HepG2 (cell line): ENCODE measurements around the gene WNT1. TPM values are rescaled to one million over a fixed set of nuclear protein-coding genes. Genes with fewer than 3 reads are reported as not detected.

Experiments
- ATAC-seq: fragments of 200-7000 bp; cut with Tn5 transposase; 3 replicates; pipeline ENCODE4 v1.9.1; 2020; ENCODE audit warnings: mild to moderate bottlenecking, moderate library complexity
- BruUV-seq: library from RNA; stranded (reverse); fragments of 400-500 nt; replicated peaks from 2 replicates; lab custom pipeline; 2021; lab: Mats Ljungman, UMichigan
- CTCF ChIA-PET: fragments of 300-600 bp; formaldehyde crosslinking; extraction: SDS; loops from one replicate; lab custom pipeline; 2021; ENCODE audit warnings: low total read pairs, inconsistent platforms, low intra/inter-chr PET ratio; lab: Yijun Ruan, JAX
- POLR2A ChIA-PET: fragments of 350-600 bp; sonication (Branson Sonifier 250); formaldehyde crosslinking; loops from one replicate; lab custom pipeline; 2020; ENCODE audit warnings: antibody characterized with exemption, inconsistent platforms; lab: Yijun Ruan, JAX
- DNase-seq: peaks from one replicate; pipeline ENCODE4 v3.0.0-alpha.2; 2015; ENCODE audit warnings: low spot score
- FAIRE-seq: peaks from 3 replicates; lab custom pipeline; 2011; peaks lifted over from hg19 to GRCh38; lab: Jason Lieb, UNC
- H2AFZ ChIP-seq: one replicate; pipeline ENCODE4 v1.6.1; 2011; ENCODE audit warnings: low read length, inconsistent platforms
- H3K27ac ChIP-seq: fragments of 300-600 bp; 3 replicates; pipeline ENCODE4 v1.8.0; 2011; ENCODE audit warnings: mixed run types, mild to moderate bottlenecking, mixed read lengths, low read length, inconsistent platforms; ENCODE audit not compliant: insufficient read depth; ENCODE audit errors: extremely low read length
- H3K27me3 ChIP-seq, 2 experiments: fragments of 200-600 bp in 1 of 2; 2 replicates in 1 of 2; 3 replicates in 1 of 2; pipeline versions ENCODE4 v1.6.0 to v1.8.0; 2011; ENCODE audit warnings: low read length in 2 of 2, mild to moderate bottlenecking in 2 of 2, moderate library complexity in 2 of 2, inconsistent platforms in 1 of 2; ENCODE audit not compliant: insufficient read depth in 2 of 2, control insufficient read depth in 1 of 2
- H3K36me3 ChIP-seq, 2 experiments: fragments of 200-600 bp in 1 of 2; replicated peaks in 1 of 2; 2 replicates in 1 of 2; 3 replicates in 1 of 2; pipeline versions ENCODE4 v1.5.1 to v1.8.0; 2011; ENCODE audit warnings: low read length in 2 of 2, inconsistent platforms in 1 of 2; ENCODE audit not compliant: insufficient read depth in 2 of 2, control insufficient read depth in 1 of 2
- H3K4me1 ChIP-seq: 2 replicates; pipeline ENCODE4 v1.5.1; 2012; ENCODE audit warnings: low read length, inconsistent platforms; ENCODE audit not compliant: insufficient read depth
- H3K4me2 ChIP-seq: 2 replicates; pipeline ENCODE4 v1.6.0; 2011; ENCODE audit warnings: low read depth, low read length, inconsistent platforms
- H3K4me3 ChIP-seq, 3 experiments: fragments of 200-600 bp in 1 of 3; sonication (generic), shearing (Covaris generic) in 1 of 3; replicated peaks in 1 of 3; 2 replicates each; pipeline ENCODE4 v1.5.1; 2011 to 2016; ENCODE audit warnings: low read length in 3 of 3, inconsistent platforms in 2 of 3, low read depth in 2 of 3, mild to moderate bottlenecking in 2 of 3, control low read depth in 1 of 3, mixed read lengths in 1 of 3; ENCODE audit not compliant: insufficient read depth in 1 of 3
- H3K79me2 ChIP-seq: one replicate; pipeline ENCODE4 v1.6.1; 2011; ENCODE audit warnings: low read length, inconsistent platforms; ENCODE audit not compliant: insufficient read depth
- H3K9ac ChIP-seq: 2 replicates; pipeline ENCODE4 v1.6.0; 2011; ENCODE audit warnings: mild to moderate bottlenecking, low read depth, low read length, inconsistent platforms; ENCODE audit not compliant: insufficient read depth
- H3K9me3 ChIP-seq: 2 replicates; pipeline ENCODE4 v1.5.1; 2012; ENCODE audit warnings: mild to moderate bottlenecking, low read length
- H4K20me1 ChIP-seq: 2 replicates; pipeline ENCODE4 v1.6.0; 2011; ENCODE audit warnings: inconsistent platforms, mild to moderate bottlenecking, low read length, moderate library complexity; ENCODE audit not compliant: insufficient read depth
- AKAP8 ChIP-seq: sonication (generic); formaldehyde crosslinking; IDR thresholded peaks from 2 replicates; pipeline ENCODE4 v1.5.1; 2020; ENCODE audit warnings: mild to moderate bottlenecking, missing genetic modification reagents
- ASH2L ChIP-seq: fragments of 300-600, 200-600 bp; sonication (generic); IDR thresholded peaks from 2 replicates; pipeline ENCODE4 v1.7.0; 2017; ENCODE audit warnings: low read depth, mild to moderate bottlenecking, moderate library complexity, mixed read lengths, low read length; ENCODE audit not compliant: insufficient read length
- E2F5 ChIP-seq: sonication (generic); formaldehyde crosslinking; conservative IDR thresholded peaks from 2 replicates; pipeline ENCODE4 v1.4.0; 2020; ENCODE audit warnings: missing genetic modification reagents
- KDM3A ChIP-seq: IDR thresholded peaks from 2 replicates; pipeline ENCODE4 v1.6.1; 2018; ENCODE audit warnings: low read depth, missing compliant biosample characterization
- PATZ1 ChIP-seq: sonication (generic); formaldehyde crosslinking; IDR thresholded peaks from 2 replicates; pipeline ENCODE4 v1.4.0; 2020; ENCODE audit warnings: missing genetic modification reagents
- ZBTB49 ChIP-seq: sonication (generic); formaldehyde crosslinking; IDR thresholded peaks from 2 replicates; pipeline ENCODE4 v1.4.0; 2020; ENCODE audit warnings: missing genetic modification reagents, borderline replicate concordance
- ZHX1 ChIP-seq: sonication (generic); formaldehyde crosslinking; IDR thresholded peaks from 2 replicates; pipeline ENCODE4 v1.8.1; 2022; ENCODE audit warnings: low read depth, mild to moderate bottlenecking, missing genetic modification reagents
- ZNF207 ChIP-seq: fragments of 450-650 bp; IDR thresholded peaks from 2 replicates; pipeline ENCODE4 v1.6.1; 2016; ENCODE audit warnings: antibody characterized with exemption, borderline replicate concordance
- ZNF574 ChIP-seq: sonication (generic); formaldehyde crosslinking; IDR thresholded peaks from 2 replicates; pipeline ENCODE4 v1.4.0; 2020; ENCODE audit warnings: missing genetic modification reagents
- ZNF674 ChIP-seq: sonication (generic); formaldehyde crosslinking; IDR thresholded peaks from 2 replicates; pipeline ENCODE4 v1.5.0; 2020; ENCODE audit warnings: low read depth, mild to moderate bottlenecking, missing genetic modification reagents
- ZNF703 ChIP-seq: sonication (generic); formaldehyde crosslinking; IDR thresholded peaks from 2 replicates; pipeline ENCODE4 v1.5.1; 2020; ENCODE audit warnings: missing genetic modification reagents, mild to moderate bottlenecking, moderate library complexity, borderline replicate concordance
- ZNF776 ChIP-seq: sonication (generic); formaldehyde crosslinking; IDR thresholded peaks from 2 replicates; pipeline ENCODE4 v1.4.0; 2020; ENCODE audit warnings: mild to moderate bottlenecking, missing genetic modification reagents
- ZZZ3 ChIP-seq: sonication (generic); formaldehyde crosslinking; IDR thresholded peaks from 2 replicates; pipeline ENCODE4 v1.4.0; 2020; ENCODE audit warnings: missing genetic modification reagents, mild to moderate bottlenecking, borderline replicate concordance
- WGBS: methylation state at CpG from one replicate; pipeline ENCODE4 v1.1.6; 2017; ENCODE audit warnings: low lambda C conversion rate; 5-methylcytosine and 5-hydroxymethylcytosine counted together
- in situ Hi-C: cut with HindIII; loops from 2 replicates; pipeline ENCODE4 v1.10.0; 2017; ENCODE audit warnings: low pct_unique_long_range_greater_than_20kb; ENCODE audit not compliant: extremely low pct_ligation_motif_present
- intact Hi-C: fragments of 100-400 bp; cut with micrococcal nuclease; formaldehyde crosslinking; loops from one replicate; pipeline ENCODE4 v1.10.0; 2022; ENCODE audit not compliant: unreplicated experiment
- polyA plus RNA-seq, 8 experiments: library from polyadenylated mRNA; depleted of rRNA in 3 of 8; stranded (reverse) in 7 of 8; unstranded in 1 of 8; fragments of >200 nt; fragmentation: Illumina TruSeq in 4 of 8; extraction: Trizol in 4 of 8; gene quantifications; 2 replicates each; pipeline versions ENCODE4 v1.2.1 to v1.2.3, GENCODE V29; 2011 to 2016; ENCODE audit warnings: low read depth in 4 of 8, missing spikeins in 1 of 8, mixed read lengths in 1 of 8; ENCODE audit not compliant: insufficient read depth in 1 of 8
- total RNA-seq, 5 experiments: library from RNA; depleted of rRNA; stranded (reverse); fragments of >200 nt; fragmentation: Illumina TruSeq; extraction: Trizol; gene quantifications; 2 replicates each; pipeline ENCODE4 v1.2.3, GENCODE V29; 2016; ENCODE audit warnings: low read depth in 1 of 5

Gene WNT1
- total and polyA plus RNA-seq, 2 of the 13 experiments (the other 11 are each of a cell fraction or from before 2014, with no cell fraction given): not detected

GRCh38 chr12:48940181-48940580 is 37.9 kb upstream of the WNT1 start:
- ChIA-PET POLR2A (interaction anchor here (0.7 kb wide), 1 partner anchor 75 kb away, joined by 3 read pairs; the partner anchor contains the start of gene RND1), CTCF (no interaction called here)
- Histone ChIP-seq H3K4me2 (no peak overlapping the region), H3K9ac (no peak overlapping the region), H3K4me1 (peaks cover 41% of the 10 kb centered on the region), H2AFZ (no peak overlapping the region), H3K27ac (no peak overlapping the region), H3K9me3 (no peaks in the 10 kb centered on the region), H3K27me3 (no peaks in the 10 kb centered on the region), H3K4me3 (no peak overlapping the region), H4K20me1 (peaks cover 5% of the 10 kb centered on the region), H3K79me2 (peaks cover 6% of the 10 kb centered on the region), H3K36me3 (peaks cover 14 to 53% of the 10 kb centered on the region in 2 experiments)
- WGBS: 95% methylated on average over 3 of the region's 3 CpGs
- DNase-seq (no peak), FAIRE-seq (no peak), ATAC-seq (no peak)
- in situ Hi-C loops (no loop called here), intact Hi-C loops (no loop called here)
- no TSS peak for BruUV-seq
- TF ChIP-seq ZNF674 (CRISPR knock-in tag): no peak
- no peak for TF ChIP-seq ZNF776 (CRISPR knock-in tag)
- TF ChIP-seq KDM3A (CRISPR knock-in tag): no peak
- TF ChIP-seq E2F5: no peak
- TF ChIP-seq PATZ1 (CRISPR knock-in tag): no peak
- TF ChIP-seq ZNF574 (CRISPR knock-in tag): no peak
- TF ChIP-seq ZNF207: no peak
- no peak for TF ChIP-seq ZHX1 (CRISPR knock-in tag)
- TF ChIP-seq ZNF703 (CRISPR knock-in tag): no peak
- TF ChIP-seq ZZZ3 (CRISPR knock-in tag): no peak
- no peak for TF ChIP-seq ASH2L
- TF ChIP-seq AKAP8 (CRISPR knock-in tag): no peak
- no peak for TF ChIP-seq ZBTB49
